Activated naive CD4-positive, alpha-beta T cell (primary cell): ENCODE results near the gene NTM.
"Not testable (repeated sequence)": the region's sequence is repeated elsewhere in the genome, so short reads cannot be mapped to it uniquely, and the experiment has no call there.

ENCODE experiments used
- DNase-seq, 4 experiments: peaks; one replicate each; lab custom pipeline; 2025; lab: John Stamatoyannopoulos, UW

NTM gene

DNA sequence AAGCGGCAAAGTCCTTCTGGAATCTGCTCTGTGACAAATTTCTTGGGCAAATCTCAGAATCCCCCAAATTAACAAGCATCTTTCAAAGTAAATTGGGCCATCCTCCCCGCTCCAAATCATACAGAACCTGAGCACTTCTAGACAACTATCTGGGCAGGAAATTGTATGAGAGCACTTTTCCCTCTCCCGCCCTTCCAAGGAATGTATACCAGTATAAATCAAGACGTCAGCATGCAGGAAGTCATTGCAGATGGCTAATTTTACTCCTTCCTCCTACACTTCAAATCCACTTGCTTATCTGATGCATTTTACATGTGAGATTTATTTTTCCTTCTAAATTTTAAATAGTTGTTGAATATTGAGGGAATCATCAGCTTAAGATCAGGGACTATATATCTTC is 52.1 kb downstream of the NTM start:
- no peak for DNase-seq

DNA sequence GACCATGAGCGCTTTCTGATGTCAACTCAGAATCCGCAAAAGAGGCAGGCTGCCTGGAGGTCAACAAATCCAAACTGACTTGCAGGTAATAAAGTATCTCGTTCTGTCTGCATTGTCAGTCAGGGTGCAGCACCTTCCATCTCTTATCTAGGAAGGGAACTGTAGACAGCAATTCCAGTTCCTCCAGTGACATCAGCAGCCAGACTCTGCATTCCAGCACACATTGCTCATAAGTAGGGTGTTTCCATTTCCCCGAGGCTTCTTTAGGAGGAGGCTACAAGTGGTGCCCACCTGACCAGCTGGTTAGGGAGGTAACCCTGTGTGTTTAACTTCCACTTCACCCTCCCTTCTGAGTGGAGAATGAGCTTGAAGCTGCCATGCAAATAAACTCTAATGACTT is 53.3 kb downstream of the NTM start:
- no peak for DNase-seq

DNA sequence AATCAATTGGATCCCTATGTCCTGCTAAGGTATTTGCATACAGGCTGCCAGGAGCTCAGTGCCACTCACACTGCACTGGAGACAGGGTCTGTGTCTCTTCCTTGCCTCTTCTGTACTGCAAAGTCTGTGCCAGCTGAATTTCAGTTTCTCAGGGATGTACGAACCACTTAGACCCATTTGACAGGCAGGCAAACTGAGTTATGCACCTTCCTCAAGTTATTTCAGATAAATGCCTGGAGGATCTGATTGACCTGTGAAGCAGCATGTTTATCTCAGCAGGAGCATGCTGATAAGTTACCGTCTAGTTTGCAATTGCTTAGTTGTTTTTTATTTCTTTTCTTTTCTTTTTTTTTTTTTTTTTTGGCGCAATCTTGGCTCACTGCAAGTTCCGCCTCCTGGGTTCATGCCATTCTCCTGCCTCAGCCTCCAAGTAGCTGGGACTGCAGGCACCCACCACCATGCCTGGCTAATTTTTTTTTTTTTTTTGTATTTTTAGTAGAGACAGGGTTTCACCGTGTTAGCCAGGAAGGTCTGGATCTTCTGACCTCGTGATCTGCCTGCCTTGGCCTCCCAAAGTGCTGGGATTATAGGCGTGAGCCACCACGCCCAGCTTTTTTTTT is 54.0 kb downstream of the NTM start:
- not testable (repeated sequence) for DNase-seq

DNA sequence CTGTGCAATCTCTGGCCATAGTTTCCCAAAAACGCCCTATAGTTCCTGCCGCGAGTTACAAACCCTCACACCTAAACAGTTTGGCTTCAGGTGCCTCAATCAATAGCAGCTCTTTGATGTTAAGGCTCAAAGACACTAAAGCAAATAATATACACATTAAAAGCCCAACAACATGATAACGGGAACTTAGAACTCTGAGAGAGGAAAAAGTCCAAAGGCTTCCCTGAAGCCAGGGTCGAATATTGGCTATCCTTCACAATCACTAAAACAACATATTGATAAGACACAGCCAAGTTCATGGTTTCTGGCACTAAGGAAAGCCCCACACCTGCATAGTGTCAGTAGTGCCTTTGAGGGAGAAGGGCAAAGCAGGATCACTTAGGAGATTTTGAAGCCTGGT is 54.9 kb downstream of the NTM start:
- no peak for DNase-seq

DNA sequence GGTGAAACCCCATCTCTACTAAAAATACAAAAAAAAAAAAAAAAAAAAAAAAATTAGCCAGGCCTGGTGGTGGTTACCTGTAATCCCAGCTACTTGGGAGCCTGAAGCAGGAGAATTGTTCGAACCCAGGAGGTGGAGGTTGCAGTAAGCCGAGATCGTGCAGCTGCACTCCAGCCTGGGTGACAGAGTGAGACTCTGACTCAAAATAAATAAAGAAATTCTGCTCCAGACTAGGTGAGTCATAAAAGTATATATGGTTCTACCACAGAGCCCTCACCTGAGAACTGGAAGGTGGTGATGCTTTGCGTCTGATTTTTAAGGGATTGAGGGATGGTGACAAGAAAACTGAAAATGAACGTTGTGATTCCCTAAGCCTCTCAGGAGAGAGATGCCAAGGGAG is 58.4 kb downstream of the NTM start:
- DNase-seq, result no peak

DNA sequence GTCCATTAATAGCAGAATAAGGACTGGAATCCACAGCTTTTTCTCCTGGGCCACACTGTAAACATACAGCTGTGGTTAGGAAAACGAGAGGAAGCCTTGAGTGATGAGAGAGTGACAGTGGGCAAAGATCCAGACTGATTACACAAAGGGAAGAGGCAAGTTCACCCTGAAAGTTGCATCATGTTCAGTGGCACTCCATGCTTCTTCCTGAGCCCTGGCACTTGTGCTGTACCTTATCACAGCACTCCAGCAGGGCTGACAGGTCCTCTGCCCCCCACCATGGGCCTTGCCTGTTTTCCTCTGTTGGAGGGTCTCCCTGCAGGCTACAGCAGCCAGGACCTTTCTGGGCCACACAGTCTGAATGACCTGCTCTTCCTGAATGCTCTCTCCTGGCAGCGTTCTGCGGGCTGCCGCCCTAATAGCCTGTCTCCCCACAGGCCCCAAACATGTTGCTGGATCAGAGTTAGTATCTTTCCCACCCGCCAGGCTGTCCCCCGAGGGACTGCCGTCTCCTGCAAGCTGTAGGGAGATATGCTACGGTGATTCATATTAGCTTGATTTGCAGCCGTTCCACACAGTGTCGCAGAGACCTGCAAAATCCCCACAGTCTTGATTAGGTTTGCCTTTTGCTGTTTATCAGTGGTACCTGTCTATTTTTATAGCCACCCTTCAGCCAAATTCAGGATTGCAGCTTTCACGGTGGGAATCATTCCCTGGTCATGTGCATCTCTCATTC is 60.2 kb downstream of the NTM start:
- no peak for DNase-seq

DNA sequence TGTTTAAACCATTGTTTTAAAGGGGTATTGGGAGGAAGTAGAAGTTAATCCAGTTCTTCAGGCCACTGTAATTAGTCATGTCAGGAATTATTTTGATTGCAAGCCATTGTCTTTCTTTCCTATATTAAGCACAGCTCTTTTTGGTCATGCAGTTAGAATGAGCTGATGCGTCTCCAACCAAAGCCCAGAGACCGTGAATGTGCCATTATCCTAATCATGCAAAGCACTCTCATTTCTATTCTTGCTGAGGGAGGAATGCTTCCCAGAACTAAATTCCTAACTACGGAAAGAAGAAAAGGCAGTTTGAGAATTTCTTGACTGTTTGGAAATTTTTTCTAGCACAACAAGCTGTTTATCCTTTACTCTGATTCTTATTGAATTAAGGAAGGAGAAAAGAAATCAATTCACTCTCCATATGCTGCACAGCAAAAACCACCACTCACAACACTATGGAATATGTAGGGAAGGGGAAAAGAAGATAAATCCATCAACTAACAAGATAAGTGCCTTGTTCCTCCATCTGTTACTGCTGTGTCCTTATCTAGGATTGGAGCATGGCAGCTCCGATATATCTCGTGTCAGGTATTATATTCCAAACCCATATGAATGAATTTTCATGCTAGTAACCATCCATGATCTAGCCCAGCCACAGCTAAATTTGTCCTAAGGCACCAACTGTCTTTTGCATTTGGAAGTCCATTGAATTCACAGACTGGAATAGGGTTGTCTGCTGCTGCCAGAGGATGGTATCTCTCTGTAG is 70.8 kb downstream of the NTM start:
- DNase-seq, result no peak

DNA sequence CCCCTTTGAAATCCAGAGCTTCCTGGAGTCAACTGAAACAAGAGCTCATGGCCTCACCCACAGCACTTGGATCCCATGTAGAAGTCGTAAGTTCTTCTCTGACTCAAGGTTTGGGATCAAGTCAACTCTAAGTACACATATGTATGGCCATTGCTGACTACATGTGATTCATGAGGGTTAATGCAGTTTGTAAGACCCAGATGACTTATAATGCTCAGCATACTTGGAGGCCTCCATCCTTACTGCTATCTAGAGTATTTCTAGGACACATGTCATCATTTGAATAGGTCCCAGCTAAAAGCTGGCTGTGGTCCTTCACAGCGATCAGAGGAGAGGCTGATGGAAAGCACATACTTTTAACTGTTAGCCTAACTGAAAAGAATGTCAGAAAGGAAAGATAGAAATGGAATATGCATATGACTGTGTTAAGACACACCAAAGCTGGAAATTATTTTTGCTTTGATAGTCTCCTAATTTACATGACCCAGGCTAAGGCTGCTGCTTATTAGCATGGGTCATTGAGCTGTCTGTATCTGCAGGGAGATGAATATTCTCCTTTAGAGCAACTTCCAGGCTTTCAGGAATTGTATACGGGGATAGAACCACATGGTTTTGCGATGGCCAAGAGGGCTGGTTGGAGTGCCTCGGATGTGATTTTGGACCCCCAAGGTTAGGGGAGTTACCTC is 76.3 kb downstream of the NTM start:
- no peak for DNase-seq

DNA sequence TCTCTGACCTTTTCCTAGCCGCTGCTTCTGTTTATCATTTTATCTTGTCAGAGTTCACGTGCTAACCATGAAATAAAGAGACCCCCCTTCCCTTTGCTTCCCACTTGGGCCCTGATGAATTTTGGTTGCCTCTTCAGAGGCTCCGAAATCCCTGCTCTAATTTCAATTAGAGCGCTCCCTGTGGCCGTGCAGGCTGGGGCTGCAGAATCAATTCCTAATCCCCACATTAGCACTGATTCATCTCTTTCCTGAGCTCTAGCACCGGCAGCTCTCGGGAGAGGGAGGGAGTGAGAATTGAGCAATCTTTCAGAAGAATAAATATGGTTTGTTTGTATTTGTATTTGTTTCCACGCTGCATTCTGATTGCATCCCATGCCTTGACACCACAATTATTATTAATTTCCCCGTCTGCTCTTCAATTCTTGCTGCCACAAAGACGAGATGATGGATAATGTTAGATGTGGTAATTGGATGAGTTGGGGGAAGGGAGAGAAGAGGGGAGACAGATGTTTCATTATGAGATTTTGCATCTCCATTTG is 76.9 kb downstream of the NTM start:
- DNase-seq, result no peak

DNA sequence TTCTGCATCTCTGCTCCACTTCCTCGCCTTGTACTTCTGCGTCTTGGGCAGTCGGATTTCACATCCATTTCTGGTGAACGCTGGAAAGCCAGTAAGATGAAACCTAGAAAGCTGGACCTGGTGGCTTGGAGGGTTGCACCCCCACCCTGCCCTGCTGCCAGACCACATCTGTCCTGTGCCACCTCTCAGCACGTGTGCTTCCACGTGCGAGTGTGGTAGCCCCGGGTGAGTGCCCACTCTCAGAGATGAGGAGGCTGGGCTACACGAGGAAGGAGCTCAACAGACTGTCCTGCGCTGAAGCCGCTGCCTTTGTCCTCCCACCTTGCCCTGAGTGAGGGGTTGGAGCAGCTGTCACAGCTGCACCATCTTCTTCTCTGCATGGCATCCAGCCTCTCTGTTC is 77.5 kb downstream of the NTM start:
- no peak for DNase-seq

DNA sequence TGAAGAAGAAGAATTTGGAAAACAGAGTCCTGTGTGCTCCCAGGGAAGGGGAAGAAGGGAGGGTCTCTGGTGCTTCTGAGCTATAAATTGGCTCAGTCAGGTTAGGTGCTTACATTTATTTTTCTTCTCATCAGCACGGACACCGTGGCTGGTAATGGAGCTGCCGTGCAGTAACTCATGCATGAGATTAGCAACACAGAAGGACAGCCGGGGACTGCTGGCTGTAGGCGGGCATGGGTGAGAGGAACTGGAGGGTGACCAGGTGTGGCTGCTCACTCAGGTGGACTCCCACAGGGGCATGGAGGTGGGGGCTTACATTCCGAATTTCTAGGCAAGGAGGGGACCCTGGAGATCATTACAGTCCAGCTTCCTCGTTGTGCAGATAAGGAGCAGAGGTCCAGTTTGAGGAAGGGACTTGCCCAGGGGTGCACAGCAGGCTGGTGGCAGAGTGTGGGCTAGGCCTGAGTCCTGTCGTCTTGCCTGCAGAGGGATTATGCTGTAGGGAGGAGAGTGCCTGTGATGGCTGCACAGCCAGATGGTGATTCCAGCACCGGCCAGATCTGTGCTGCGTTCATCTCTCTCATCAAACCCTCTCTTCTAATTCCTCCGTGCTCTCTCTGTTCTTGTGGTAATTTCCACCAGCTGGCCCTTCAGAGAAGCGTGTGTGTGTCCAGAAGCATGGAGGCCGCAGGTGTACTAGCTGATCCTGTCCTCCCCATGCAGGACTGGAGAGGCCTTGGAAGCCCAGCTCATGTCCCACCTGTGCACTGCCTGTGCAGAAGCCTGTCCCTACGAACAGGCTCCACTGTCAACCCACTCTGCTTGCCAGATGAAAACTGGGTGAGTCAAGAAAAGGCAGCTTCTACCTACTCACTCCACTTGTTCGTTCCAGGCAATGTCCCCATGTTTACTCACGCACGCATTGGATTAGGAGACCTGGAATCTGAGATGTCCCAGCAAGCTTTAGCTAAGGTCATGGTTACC is 78.9 kb downstream of the NTM start:
- DNase-seq, result no peak

DNA sequence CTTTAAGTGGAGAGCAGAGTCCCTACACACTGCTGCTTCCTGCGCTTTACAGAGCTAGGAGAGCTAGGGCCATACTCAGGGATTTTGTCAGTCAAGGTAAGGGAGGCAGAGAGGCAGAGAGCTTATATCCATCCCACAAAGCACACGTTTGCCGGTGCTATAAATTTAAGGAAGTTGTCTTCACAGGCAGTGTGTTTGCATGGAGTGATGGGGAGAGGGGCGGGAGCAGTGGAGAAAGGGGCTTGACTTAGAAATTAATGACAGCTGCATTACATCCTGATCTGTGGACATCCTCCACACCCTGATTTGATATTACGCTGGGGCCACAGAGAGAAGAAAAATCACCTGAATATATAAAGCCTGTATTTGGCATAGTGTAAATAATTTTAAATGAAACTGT is 84.1 kb downstream of the NTM start:
- no peak for DNase-seq

DNA sequence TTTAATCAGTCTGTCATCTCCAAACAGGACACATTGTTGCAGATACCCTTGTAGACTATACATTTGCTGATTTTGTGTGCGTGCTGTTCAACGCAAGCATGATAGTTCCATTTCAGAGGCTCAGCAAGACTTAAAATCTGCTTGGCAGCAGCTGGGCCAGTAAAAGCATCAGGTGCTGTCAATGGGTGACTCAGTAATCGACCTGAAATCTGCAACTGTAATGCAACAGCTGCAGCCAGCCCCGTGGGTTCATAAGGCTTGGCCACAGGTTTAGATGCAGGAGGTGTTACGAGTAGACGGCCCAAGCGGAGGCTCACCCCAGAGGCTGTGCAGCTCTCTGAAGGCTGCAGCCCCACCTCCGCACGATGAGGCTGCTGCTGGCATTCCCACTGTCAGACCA is 84.6 kb downstream of the NTM start:
- DNase-seq, result no peak

DNA sequence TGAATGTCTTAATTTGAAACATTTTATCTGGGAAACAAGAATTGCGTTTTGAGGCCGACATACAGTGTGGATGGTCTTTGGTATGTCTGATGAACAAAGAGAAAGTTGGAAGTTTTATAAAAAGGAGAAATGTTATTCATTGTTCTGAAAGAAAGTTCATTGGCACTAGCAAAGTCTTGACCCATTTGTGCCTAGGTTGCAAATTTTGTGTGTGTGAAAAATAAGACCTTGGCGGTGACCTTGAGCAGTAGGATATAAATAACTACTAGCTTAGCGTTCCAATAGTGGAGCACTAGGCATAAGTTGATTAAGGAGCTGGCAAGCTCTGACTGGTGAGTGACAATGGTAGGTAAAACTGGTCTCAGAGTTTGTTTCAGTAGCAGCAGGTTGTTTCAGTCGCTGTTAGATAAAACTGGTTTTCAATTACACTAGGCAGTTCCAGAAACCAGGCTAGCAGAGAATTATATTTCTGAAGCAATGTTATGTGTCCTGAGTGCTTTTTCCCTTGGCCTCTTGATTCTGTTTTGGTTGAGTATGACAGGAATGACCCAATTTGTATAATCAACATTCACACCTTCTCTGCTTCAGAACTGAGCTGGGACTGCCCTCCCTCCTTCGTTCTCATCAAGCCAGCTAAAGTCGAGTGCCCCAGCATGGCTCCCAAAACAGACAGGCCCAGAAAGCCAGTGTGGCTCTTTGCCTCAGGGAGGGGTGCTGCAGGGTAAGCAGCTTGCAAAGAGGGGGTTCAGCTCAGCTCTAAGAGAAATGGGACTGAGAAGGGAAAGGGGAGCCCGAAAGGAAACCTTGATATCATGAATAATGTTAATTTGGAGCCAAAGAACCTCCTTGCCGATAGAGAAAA is 85.7 kb downstream of the NTM start:
- DNase-seq, result no peak

DNA sequence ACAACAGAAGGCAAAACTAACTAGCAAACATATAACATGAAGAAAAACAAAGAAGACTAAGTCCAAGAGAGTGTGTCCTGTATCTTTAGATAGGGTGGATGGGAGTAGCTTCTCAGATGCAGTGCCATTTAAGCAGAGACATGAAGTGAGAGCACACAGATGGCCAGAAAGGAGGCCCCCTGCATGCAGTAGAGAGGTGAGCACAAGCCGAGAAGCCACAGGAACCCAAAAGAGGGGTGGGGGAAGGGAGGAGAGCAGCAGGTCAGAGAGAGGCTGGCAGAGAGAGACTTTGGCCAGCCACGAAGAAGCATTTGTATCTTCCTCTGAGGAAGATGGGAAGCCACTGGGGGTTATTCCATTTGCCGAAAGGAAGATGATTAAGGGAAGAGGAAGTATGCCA is 86.7 kb downstream of the NTM start:
- no peak for DNase-seq

DNA sequence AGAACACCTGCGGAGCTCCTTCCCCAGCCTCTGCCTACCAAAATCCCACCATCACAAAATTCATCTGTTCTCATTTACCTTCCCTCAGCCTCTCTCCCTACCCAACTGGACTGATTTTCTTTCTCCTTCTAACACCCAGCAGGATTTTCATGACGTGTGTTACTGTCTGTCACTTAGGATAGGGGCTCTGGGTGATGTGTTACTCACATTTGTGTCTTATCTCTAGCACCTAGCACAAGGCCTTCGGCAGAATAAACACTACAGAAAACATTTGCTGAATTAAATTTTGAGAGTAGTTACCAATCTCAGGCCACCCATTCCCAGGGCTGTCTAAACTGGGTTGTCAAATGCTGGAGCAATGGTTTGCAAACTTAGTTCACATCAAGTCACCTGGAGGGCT is 88.0 kb downstream of the NTM start:
- DNase-seq, result no peak

DNA sequence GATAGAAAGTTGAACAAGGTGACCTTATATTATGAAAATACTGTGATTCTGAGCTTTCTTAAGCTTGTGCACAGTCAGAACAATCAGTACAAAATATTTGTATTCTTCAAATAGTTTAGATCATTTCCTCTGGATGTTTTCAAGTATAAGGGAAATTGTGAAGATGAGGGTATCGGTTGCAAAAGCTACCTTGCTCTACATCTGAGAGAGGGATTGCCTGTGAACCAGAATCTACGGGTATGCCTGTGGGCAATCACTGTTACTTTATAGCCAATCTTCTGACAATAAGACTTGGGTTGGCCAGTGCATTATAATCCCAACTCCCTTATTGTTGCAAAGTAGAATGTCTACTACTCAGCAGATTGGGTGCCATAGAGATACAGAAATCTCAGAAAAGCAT is 90.5 kb downstream of the NTM start:
- no peak for DNase-seq

DNA sequence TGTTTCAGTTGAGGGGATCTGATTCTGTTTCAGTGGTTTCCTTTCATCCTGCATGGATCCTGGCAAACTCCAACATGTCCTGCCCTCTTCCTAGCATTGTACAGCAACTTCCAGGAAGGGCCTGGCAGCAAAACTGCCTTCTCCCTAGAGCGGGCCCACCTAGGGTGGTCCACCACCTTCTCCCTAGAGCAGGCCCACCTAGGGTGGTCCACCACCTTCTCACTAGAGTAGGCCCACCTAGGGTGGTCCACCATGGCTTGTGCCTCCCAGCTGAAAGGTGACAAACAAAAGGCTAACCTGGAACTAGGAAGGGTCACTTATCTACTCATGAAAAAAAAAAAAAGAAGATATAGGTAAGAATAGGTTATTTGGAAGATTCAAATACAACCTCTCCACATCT is 92.2 kb downstream of the NTM start:
- no peak for DNase-seq

DNA sequence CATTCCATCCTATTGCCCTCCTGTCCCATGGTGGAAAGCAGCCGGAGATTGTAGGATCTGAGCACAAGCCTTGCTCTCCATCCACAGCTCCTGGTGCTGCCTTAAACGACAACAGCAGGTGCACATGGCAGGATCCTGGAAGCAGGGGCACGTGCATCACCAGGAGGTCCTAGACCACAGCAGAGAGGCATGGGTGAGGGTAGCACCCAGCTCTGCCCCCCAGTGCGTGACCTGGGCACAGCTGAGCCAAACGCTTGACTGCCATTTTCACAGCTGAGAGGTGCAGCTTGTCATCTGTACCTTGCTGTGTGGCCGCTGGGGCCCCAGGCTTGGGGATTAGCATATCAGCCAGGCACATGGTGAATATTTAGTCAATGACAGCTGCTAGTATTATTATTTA is 92.7 kb downstream of the NTM start:
- no peak for DNase-seq
